G401 (cell line): ENCODE data around the gene DENND10. TPM values are rescaled to one million over a fixed set of nuclear protein-coding genes. Genes with fewer than 3 reads are reported as not detected.
"Not testable (repeated sequence)": the region's sequence is repeated elsewhere in the genome, so short reads cannot be mapped to it uniquely, and the experiment has no call there.

Experiments used
- DNase-seq: peaks from one replicate; pipeline ENCODE4 v3.0.0-alpha.2; 2015; ENCODE audit warnings: low spot score
- in situ Hi-C: cut with HindIII; loops from 2 replicates; pipeline ENCODE4 v1.10.0; 2016; ENCODE audit warnings: low sequenced_read_pairs, mixed read lengths
- total RNA-seq: library from RNA; depleted of rRNA; stranded (reverse); fragments of >200 nt; shearing (Covaris generic); gene quantifications from 2 replicates; pipeline ENCODE4 v1.2.3, GENCODE V29; 2014

Gene DENND10
- total RNA-seq, 1 experiment from 2014 or later = 33.3 TPM

- in situ Hi-C loops = no loop called here
- DNase-seq = no peak
Observed at GRCh38 chr10:119120413-119120867, 16.5 kb downstream of the DENND10 start.

- no peak for DNase-seq
- in situ Hi-C loops = no loop called here
Observed at GRCh38 chr10:119120875-119121274, 17.0 kb downstream of the DENND10 start.

- in situ Hi-C loops = no loop called here
Observed at GRCh38 chr10:119125942-119126341, 22.0 kb downstream of the DENND10 start.

GRCh38 chr10:119129721-119130120, 25.8 kb downstream of the DENND10 start:
- no peak for DNase-seq
- in situ Hi-C loops = no loop called here

More at GRCh38 chr10:119125942-119126341, 22.0 kb downstream of the DENND10 start:
- no peak for DNase-seq

GRCh38 chr10:119131512-119132240, 27.8 kb downstream of the DENND10 start:
- in situ Hi-C loops = no loop called here
- DNase-seq = no peak

- in situ Hi-C loops = no loop called here
- DNase-seq = peak; percentile 93
Observed at GRCh38 chr10:119132521-119133345, 28.8 kb downstream of the DENND10 start.

- no peak for DNase-seq
Observed at GRCh38 chr10:119133949-119134348, 30.0 kb downstream of the DENND10 start.

GRCh38 chr10:119135513-119135881, 31.6 kb downstream of the DENND10 start:
- in situ Hi-C loops = no loop called here
- DNase-seq = no peak

More at GRCh38 chr10:119133949-119134348, 30.0 kb downstream of the DENND10 start:
- in situ Hi-C loops = no loop called here

GRCh38 chr10:119136084-119136483, 32.2 kb downstream of the DENND10 start:
- no peak for DNase-seq
- in situ Hi-C loops = no loop called here

GRCh38 chr10:119137878-119138277, 34.0 kb downstream of the DENND10 start:
- in situ Hi-C loops, DNase-seq: not testable (repeated sequence)

- in situ Hi-C loops = no loop called here
- DNase-seq = no peak
Observed at GRCh38 chr10:119138346-119139306, 34.7 kb downstream of the DENND10 start.

GRCh38 chr10:119139464-119140067, 35.7 kb downstream of the DENND10 start:
- peak; percentile 18 for DNase-seq
- in situ Hi-C loops = no loop called here

- in situ Hi-C loops = no loop called here
- DNase-seq = no peak
Observed at GRCh38 chr10:119140603-119141245, 36.8 kb downstream of the DENND10 start.

GRCh38 chr10:119143657-119144056, 39.7 kb downstream of the DENND10 start:
- in situ Hi-C loops = no loop called here
- DNase-seq = no peak

GRCh38 chr10:119149157-119149556, 45.2 kb downstream of the DENND10 start:
- in situ Hi-C loops = no loop called here
- no peak for DNase-seq

- no peak for DNase-seq
- in situ Hi-C loops = no loop called here
Observed at GRCh38 chr10:119149729-119150128, 45.8 kb downstream of the DENND10 start.

- DNase-seq, in situ Hi-C loops: not testable (repeated sequence)
Observed at GRCh38 chr10:119151601-119152000, 47.7 kb downstream of the DENND10 start.

- in situ Hi-C loops = no loop called here
Observed at GRCh38 chr10:119153041-119153440, 49.1 kb downstream of the DENND10 start.

More at GRCh38 chr10:119153041-119153440, 49.1 kb downstream of the DENND10 start:
- DNase-seq = no peak
